H1 (cell line): ENCODE results near the gene TADA1. TPM values are rescaled to one million over a fixed set of nuclear protein-coding genes. Genes with fewer than 3 reads are reported as not detected.

Source experiments
- CBX8 ChIP-seq: fragments of 300-800, 300-1000 bp; sonication (generic); IDR thresholded peaks from 2 replicates; pipeline ENCODE4 v1.7.1; 2016; ENCODE audit warnings: low read depth, low read length, borderline replicate concordance
- CHD7 ChIP-seq: fragments of 300-600 bp; sonication (generic); IDR thresholded peaks from 2 replicates; pipeline ENCODE4 v1.7.1; 2012; ENCODE audit warnings: low read length, moderate library complexity, mild to moderate bottlenecking, inconsistent platforms; ENCODE audit not compliant: insufficient replicate concordance
- polyA plus RNA-seq, 7 experiments: library from polyadenylated mRNA; depleted of rRNA in 3 of 7; stranded (reverse) in 5 of 7; unstranded in 2 of 7; fragments of >200 nt in 5 of 7; fragments of 200-250 nt in 2 of 7; gene quantifications; 1 replicate in 5 of 7; 2 replicates in 1 of 7; 4 replicates in 1 of 7; pipeline versions ENCODE4 v1.2.1 to v1.2.3, GENCODE V29; 2011 to 2013; ENCODE audit warnings: missing spikeins in 2 of 7, mixed read lengths in 2 of 7
- total RNA-seq: library from RNA; stranded (reverse); fragmentation: NEBNext Ultra II Directional; extraction: Animal tissue kit (Norgen Biotek cat#: 25700); gene quantifications from 2 replicates; pipeline ENCODE4 v1.2.1, GENCODE V29; 2021

TADA1 gene
- total and polyA plus RNA-seq, 2 of the 8 experiments (the other 6 are each of a cell fraction or from before 2014, with no cell fraction given): 21.1 to 23.6 TPM

DNA sequence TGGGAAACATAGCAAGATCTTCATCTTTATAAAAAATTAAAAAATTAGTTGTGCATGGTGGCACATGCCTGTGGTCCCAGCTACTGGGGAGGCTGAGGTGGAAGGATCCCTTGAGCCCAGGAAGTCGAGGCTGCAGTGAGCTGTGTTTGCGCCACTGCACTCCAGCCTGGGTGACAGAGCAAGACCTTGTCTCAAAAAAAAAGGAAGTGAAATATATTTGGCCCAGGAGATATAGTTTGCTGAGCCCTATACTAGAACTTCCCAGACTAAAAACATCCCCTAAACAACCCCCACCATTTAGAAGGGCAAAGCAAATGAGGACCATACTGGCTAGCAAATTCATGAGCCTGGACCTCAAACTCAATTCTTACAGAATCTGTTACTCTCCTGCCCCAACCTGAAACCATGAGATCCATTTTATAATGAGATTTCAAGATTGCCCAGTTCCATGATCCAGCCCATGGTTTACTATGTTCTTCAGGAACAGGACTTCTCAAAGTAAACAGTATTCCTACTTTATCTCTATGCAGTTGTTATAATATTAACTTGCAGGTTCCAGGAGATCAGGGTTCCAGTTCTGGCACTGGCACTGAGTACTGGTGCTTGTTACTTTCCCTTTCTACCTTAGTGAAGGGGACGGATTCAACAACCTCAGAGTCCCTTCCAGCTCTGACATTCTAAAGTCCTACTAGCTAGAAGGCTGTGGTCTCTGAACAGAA is 48.9 kb upstream of the TADA1 start (continued):
- TF ChIP-seq CHD7: no peak
- no peak for TF ChIP-seq CBX8
- TF ChIP-seq, all 59 proteins: peak for 0
